Kidney tubule cell (primary cell): ENCODE results near the gene CIT.
"Not testable (repeated sequence)": the region's sequence is repeated elsewhere in the genome, so short reads cannot be mapped to it uniquely, and the experiment has no call there.

ENCODE experiments used
- DNase-seq: peaks from one replicate; pipeline ENCODE4 v3.0.0-alpha.2; 2018; ENCODE audit warnings: low spot score

Gene CIT

DNA sequence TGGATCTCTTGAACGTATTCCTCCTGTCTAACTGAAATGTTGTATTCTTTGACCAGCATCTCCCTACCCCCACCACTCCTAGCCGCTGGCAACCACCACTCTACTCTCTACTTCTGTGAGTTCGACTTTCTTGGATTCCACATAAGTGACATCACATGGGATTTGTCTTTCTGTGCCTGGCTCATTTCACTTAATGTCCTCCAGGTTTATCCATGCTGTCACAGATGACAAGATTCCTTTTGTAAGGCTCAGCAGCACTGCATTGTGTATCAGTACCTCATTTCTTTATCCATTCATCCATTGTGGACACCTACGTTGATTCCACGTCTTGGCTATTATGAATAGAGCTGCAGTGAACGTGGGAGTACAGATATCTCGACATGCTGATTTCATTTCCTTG is 198.7 kb downstream of the CIT start:
- DNase-seq, result peak; percentile 71

DNA sequence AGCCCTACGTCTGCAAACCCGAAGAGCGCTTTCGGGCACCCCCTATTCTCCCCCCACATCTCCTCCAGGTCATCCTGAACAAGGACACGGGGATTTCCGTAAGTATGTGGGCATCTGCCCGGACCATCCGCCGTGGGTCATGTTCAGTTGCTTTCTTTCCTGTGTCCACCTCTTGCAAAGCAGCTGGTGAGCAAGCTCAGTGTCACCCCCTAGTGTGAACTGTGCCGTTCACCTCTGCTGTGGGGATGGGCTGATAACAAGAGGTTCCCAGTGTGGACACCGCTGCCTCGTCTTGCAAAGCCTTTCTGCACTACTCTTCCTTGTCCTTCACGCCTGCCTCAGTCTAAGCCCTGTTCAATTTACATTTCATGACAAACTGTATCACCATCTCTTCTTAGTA is 200.5 kb downstream of the CIT start:
- DNase-seq, result no peak

DNA sequence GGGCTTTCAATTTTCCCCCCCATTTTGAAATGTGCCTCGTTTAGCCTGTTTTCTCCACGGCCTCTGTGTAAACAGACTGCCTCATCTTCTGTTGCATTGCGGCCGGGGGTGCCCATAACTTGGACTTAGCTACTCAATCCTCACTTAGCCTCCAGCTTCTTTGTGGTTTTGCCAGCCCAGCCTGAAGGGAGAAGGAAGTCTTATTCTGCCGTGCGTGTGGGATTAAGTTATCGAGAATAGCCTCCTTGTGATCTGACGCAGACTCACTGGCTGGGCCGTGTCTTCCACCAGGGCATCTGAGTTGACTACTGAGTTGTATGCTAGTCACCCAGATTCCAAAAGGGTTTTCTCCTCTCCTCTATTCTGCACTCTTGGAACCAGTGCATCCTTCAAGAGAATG is 201.1 kb downstream of the CIT start:
- no peak for DNase-seq

DNA sequence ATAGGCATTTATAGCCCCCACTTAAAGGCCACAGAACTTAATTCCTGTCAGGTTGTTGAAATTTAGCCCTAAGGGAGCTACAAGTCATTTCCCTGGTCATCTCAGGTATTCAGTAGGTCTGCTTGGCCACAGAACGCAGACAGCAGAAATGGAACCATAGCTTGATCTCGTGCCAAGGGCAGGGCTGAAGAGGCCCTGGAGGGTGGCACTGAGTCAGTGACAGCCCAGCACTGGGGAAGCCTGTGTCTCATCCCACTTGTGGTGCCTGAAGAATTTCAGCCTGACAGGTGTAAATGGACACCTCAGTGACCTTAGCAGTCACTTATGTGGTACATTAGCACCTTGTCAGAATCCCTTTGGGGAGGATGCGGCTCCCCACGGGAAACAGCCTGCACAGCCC is 202.6 kb downstream of the CIT start:
- DNase-seq, result peak; percentile 93

GRCh38 chr12:119673634-119674033 is 203.5 kb downstream of the CIT start:
- DNase-seq, result peak; percentile 90

DNA sequence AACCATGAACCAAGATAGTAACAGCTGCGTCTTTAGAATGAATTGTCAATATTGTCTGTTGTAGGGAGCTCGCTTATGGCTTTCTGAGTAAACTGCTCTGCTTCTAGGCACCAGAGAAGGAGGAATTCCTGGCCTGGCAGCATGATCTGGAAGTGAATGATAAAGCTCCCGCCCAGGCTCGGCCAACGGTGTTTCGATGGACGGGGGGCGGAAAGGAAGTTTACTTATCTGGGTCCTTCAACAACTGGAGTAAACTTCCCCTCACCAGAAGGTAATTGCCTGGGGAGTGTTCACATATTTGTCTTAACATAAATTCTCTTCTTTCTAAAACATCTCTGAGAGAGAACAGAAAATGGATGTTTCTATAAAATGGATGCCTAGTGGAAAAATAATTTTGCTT is 204.9 kb downstream of the CIT start:
- no peak for DNase-seq

- DNase-seq, result peak; percentile 16
These were observed 206.1 kb downstream of the CIT start for GRCh38 chr12:119671070-119671469.

DNA sequence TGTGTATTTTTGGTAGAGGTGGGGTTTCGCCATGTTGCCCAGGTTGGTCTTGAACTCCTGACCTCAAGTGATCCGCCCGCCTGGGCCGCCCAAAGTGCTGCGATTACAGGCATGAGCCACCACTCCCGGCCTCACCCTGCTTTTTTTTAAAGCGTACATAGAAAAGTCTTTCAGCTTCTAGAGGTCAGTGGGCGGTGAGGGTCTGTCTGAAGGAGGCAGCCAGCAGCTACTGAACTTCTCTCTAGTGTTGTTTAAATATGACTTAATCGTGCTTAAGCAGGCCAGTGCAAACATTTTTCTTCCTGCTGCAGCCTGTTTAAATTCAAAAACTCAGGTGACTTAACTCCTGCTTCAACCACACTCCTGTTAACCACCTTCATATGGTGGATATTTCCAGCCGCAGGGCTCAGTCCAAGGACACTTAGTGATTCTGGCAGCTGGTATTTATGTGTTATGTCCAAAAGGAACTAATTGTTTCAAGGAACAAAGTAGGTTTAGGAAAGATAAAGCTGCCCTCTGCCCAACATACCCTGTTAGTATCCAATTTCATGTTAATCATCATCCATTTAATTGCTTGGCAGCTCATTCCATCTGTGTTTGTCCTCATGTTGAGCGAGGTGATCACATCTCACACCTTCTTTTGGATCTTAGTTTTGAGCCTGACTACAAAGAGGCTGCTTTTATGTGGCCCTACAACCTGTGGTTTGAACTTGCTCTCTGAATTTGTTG is 207.2 kb downstream of the CIT start:
- peak; percentile 84 for DNase-seq

DNA sequence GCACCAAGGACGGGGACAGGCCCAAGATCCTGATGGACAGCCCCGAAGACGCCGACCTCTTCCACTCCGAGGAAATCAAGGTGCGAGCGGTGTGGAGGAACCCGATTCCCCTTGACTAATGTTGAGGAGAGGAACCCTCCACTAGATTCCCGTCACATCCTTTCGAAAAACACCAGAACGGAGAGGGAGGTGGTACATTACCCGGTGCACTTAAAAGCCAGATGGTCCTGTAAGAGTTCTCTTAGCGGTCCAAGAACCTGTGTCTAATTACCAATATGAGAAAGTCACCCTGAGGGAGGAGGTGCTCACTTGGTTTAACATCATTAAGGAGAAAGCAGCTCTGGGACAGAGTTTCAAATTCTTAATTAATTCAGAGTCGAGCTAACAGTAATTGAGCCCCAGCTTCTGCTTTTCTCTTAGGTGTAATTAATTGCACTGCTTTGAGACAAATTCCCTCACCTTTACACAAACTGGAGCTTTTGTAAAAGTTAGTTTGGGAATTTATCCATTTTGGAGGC is 208.7 kb downstream of the CIT start:
- peak; percentile 24 for DNase-seq

DNA sequence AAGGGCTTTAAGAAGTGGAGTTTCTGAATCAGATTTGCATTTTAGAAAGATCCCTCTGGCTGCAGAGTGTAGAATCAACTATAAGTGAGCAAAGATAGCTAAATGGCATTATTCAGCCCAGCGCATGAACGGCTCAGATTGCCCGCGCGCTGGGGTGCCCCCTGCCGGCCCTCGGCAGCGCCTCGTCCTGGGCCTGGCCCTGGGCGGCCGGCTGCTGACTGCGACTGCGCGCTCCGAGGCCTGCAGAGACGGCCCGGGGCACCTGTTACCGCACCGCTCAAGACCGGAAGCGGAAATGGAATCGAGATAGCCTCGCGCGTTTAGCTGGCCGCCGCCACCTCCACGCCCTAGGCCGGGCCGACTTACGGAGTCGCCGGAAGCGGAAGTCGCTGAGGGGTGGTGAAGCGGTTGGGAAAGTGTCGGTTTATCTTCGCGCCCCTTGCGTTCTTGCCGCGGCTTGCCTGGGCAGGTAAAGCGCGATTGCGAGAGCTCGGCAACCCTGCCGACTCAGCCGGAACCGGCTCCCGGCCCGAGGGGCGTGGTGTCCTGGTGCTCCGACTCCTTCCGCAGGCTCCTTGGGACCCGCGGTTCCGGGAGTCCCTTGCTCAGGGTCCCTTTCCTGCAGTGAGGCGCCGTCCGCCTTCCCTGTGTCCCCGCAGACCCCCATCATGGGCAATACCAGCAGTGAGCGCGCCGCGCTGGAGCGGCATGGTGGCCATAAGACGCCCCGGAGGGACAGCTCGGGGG is 209.4 kb downstream of the CIT start, which contains the start of gene PRKAB1:
Gene PRKAB1, plus strand, starts transcription at position 557 of the 747 bp plus-strand sequence. Its CDS starts 112 bp downstream, at position 669.
- peak; percentile 99 for DNase-seq

GRCh38 chr12:119666900-119667576 is 210.1 kb downstream of the CIT start:
- DNase-seq, result no peak

DNA sequence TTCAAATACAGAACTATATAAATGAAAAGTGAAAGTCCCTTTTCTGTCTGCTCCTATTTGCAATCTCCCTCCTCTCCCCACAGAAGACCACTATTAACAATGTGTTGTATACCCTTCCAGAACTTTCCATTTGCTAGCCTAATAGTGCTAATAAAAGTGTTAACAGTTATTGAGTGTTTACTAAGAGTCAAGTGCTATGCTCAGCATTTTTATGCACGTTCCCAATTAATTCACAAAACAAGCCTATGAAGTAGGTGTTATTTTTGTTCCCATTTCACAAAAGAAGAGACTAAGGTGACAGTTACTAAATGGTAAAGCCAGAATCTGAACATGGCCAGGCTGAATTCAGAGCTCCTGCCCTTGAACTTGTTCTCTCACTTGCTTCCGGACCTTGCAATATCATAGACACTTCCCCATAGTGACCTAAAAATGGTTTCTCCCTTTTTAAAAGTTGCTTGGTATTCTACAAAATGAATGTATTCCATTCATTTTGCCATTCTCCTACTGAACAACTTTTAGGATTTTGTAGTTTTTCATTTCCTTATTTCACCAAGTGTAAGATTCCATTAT is 210.8 kb downstream of the CIT start:
- DNase-seq, result no peak

DNA sequence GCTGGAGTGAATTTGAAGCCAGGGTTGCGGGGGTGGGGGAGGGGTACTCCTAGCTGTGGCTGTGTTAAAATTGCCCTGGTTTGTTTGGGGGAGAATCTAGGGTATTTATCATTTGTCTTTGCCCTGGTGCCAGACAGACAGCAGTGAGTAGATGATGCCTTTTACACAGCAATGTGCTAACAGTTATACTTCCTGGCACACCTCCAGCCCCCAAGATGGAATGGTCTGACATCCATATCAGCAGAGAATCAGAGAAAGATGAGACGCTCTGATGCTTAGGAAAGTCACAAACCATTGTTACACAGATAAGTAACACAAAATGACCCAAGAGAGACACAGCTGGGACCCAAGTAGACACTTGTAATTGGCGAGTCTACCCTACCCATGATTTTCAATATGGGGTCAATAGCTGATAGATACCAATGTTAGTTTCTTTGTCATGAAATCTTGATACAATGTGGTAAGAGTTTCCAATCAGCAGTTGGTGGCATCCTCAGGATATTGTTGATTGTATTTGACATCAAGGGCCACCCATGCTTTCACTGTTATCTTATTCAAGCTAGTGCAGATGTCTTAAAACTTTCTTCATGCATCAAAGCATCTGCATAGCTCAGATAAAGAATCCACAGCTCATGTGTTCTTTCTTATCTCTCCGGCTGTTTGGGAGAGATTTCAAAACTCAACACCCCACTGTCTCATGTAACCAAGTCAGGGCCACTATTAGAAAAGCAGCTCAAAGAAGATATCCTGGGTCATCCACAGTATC is 211.8 kb downstream of the CIT start:
- no peak for DNase-seq

- DNase-seq, result no peak
These were observed 212.5 kb downstream of the CIT start for GRCh38 chr12:119664642-119665041.

GRCh38 chr12:119661882-119662281 is 215.2 kb downstream of the CIT start:
- no peak for DNase-seq

GRCh38 chr12:119660076-119660475 is 217.0 kb downstream of the CIT start:
- DNase-seq, result no peak

DNA sequence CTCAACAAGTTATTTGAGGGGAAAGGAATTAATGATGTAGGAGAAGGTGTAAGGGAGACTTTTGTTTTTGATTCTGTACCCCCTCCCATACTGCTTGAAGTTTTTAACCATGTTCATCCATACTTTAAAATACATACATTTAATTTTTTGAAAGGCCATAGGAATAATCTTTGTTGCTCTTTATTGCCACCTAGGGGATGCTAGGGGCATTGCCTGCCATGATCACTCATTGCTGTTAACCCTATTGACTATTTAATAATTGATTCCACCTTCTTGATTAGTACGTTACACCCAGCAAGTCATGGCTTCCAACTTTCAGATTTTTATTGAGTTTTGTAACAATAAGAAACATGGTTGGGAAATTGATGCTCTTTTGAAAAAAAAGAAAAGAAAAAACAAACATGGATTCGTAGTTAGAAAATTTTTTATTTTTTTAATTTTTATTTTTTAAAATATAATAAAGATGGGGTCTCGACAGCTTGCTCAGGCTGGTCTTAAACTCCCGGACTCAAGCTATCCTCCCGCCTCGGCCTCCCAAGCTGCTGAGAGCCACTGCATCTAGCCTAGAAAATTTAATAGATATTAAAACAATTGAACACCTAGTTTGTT is 217.7 kb downstream of the CIT start:
- peak; percentile 32 for DNase-seq

GRCh38 chr12:119658166-119658565 is 219.0 kb downstream of the CIT start:
- DNase-seq, result not testable (repeated sequence)

DNA sequence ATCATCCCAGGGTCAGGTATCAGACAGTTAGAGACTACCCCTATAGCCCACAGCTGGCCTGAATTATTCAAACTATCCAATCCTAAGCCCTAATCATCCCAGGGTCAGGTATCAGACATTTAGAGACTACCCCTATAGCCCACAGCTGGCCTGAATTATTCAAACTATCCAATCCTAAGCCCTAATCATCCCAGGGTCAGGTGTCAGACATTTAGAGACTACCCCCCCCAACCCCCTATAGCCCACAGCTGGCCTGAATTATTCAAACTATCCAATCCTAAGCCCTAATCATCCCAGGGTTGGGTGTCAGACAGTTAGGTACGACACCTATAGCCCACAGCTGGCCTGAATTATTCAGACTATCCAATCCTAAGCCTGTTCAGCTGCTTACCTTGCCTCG is 220.1 kb downstream of the CIT start:
- DNase-seq, result not testable (repeated sequence)

DNA sequence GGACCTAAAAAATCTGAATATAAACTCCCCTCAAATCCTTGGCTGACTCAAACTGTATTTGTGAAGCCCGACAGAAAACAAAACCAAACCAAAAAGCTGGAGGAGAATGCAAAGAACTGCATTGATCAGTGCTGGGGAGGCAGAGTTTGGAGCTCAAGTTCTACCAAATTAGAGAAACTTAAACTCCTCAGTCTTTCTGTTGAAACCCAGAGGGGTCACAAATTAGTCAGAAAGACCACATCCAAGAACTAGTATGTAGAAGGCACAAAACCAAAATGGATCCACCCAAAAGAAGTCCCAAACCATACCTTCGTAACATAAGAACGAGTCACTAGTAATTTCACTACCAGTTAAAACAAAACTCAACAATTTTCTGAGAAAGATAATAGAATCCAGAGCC is 224.5 kb downstream of the CIT start:
- no peak for DNase-seq

DNA sequence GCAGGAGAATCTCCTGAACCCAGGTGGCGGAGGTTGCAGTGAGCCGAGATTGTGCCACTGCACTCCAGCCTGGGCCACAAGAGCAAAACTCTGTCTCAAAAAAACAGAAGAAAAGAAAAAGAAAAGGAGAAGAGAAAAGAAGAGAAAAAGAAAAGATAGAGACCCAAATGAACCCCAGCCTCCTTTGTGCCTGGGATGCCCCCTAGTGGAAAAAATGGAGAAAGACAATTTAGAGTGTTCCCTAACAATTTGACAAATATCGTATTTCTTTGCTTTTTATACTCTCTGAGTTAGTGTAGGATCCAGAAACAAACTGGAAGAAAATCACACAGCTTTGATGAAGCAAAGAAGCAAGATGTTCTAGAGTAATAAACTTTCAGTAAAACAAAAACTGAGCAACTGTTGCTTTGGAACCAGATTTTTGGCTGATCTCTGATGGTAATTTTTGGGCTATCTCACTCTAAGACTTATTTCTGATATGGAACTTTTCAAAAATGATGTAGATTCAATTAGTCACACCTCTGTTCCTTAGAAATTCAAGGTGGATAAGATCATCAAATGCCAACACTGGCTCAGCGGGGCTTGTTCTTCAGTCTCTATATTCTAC is 227.8 kb downstream of the CIT start:
- peak; percentile 32 for DNase-seq
